ENCODE results near the gene SV2B. TPM values are rescaled to one million over a fixed set of nuclear protein-coding genes. Genes with fewer than 3 reads are reported as not detected.
A peak's percentile ranks its signal among the peaks of the same experiment; 100 is the strongest.

The SV2B gene
- polyA plus RNA-seq, 4 donors, result 0.25 to 2.0 TPM; not detected in 2

DNA sequence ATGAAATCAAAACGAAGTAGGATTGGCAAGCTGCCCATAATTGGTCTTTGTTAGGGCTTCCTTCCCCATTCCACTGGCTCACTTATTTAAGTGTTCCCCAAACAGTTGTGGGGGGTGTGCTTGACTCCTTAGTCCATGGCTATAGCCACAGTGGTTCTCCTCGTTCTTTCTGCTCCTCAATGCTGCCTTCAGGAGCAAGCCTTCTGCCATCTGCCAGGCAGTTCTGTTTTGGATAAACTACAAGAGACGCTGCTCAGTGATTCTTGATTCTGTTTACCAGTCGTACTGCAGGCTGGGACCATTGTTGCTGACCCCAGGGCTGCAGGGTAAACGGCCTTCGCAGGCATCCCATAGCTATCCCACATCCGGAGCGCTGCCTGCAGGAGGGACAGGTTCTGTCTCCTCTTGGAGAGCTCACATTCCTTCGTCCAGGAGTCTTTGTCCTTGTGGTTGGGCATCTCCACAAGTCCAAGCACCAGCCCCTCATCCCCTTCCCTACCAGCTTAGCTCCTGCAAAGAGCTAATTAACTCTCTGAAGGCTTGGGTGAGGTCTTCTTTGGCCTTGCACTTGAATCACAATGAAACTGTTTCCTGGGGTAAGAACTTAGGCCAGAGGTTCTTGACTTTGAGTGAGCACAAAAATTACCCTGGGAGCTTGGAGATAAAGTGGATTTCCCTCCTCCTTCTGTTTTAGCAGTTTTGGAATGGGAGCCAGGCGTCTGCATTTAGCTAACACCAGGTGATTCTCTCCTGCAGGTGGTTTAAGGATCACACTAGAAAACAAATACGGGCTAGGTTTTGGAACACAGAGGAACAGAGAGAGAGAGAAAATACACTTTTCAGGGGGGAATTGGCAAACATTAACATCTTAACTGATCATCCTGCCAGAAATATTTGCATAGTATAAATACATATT lies 114.9 kb downstream of the SV2B start:
- Histone ChIP-seq H3K36me3 (ENCODE audit: control insufficient read depth in 3 of 3, insufficient read depth in 2 of 3, low read depth in 1 of 3, low read length in 3 of 3) (no peaks in the 10 kb centered on the region), H3K4me1 (ENCODE audit: control insufficient read depth in 3 of 3, insufficient read depth in 2 of 3, low read depth in 1 of 3, low read length in 2 of 3) (no peaks in the 10 kb centered on the region), H3K27me3 (ENCODE audit: control insufficient read depth in 3 of 3, insufficient read depth in 3 of 3, low read length in 3 of 3) (no peaks in the 10 kb centered on the region), H3K27ac (ENCODE audit: low read depth in 1 of 3, low read length in 2 of 3) (no peak overlapping the region), H3K9me3 (ENCODE audit: control insufficient read depth in 2 of 2, insufficient read depth in 1 of 2, low read depth in 1 of 2, low read length in 1 of 2) (no peaks in the 10 kb centered on the region), H3K4me3 (ENCODE audit: low read depth in 1 of 3, low read length in 3 of 3) (no peak overlapping the region)
- FAIRE-seq (no peak), DNase-seq (no peak)
- WGBS, 3 donors, result 59 to 62% (median 59%) methylated on average over 11 of the region's 11 CpGs

DNA sequence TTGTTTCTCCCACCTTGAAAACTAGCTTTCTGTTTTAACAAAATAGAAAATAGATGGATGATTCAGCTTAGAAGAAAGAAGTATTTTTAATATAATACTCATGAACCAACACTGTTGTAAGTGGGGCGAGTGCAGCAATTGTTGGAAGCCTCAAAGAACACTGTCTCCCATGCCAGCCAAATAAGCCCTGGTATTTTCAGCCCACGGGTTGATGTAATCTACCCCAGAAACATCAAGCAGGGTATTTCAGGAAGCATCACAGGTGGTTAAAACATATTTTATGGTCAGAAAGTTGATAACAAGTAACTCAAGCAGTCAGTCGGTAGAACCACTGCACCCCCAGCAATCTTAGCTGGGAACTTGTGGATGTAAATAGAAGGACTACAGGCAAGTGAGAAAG lies 115.9 kb downstream of the SV2B start:
- no peak overlapping the region for H3K27ac ChIP-seq (ENCODE audit: low read depth in 1 of 3, low read length in 2 of 3)
- H3K4me1 ChIP-seq (ENCODE audit: control insufficient read depth in 3 of 3, insufficient read depth in 2 of 3, low read depth in 1 of 3, low read length in 2 of 3), result no peaks in the 10 kb centered on the region
- no peak for DNase-seq
- FAIRE-seq, result no peak
- no peaks in the 10 kb centered on the region for H3K36me3 ChIP-seq (ENCODE audit: control insufficient read depth in 3 of 3, insufficient read depth in 2 of 3, low read depth in 1 of 3, low read length in 3 of 3)
- H3K27me3 ChIP-seq (ENCODE audit: control insufficient read depth in 3 of 3, insufficient read depth in 3 of 3, low read length in 3 of 3), result no peaks in the 10 kb centered on the region
- WGBS, 3 donors, result 67 to 80% (median 69%) methylated on average over 3 of the region's 3 CpGs
- H3K9me3 ChIP-seq (ENCODE audit: control insufficient read depth in 2 of 2, insufficient read depth in 1 of 2, low read depth in 1 of 2, low read length in 1 of 2), result no peaks in the 10 kb centered on the region
- no peak overlapping the region for H3K4me3 ChIP-seq (ENCODE audit: low read depth in 1 of 3, low read length in 3 of 3)

DNA sequence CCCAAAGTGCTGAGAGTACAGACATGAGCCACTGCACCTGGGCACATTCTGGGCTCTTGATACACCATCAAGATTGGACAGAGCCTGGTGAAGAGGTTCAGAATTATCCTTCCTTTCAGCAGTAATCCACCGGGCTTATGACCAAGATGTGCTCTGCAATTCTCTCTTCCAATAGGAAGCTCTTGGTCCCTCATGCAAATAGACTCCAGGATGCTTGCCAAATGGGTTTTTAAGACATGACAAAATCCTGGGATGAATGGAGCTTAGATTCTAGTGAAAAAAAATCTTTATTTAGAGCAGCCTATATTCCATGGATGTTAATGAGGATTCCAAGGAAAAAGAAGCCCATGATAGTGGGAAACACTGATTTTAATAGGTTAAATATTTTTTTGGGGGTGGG lies 119.1 kb downstream of the SV2B start:
- FAIRE-seq, result no peak
- Histone ChIP-seq H3K27ac (ENCODE audit: low read depth in 1 of 3, low read length in 2 of 3) (no peak overlapping the region), H3K9me3 (ENCODE audit: control insufficient read depth in 2 of 2, insufficient read depth in 1 of 2, low read depth in 1 of 2, low read length in 1 of 2) (no peaks in the 10 kb centered on the region), H3K4me1 (ENCODE audit: control insufficient read depth in 3 of 3, insufficient read depth in 2 of 3, low read depth in 1 of 3, low read length in 2 of 3) (no peaks in the 10 kb centered on the region), H3K36me3 (ENCODE audit: control insufficient read depth in 3 of 3, insufficient read depth in 2 of 3, low read depth in 1 of 3, low read length in 3 of 3) (no peaks in the 10 kb centered on the region), H3K27me3 (ENCODE audit: control insufficient read depth in 3 of 3, insufficient read depth in 3 of 3, low read length in 3 of 3) (peaks cover 0 to 3% (median 0%) of the 10 kb centered on the region in 3 donors), H3K4me3 (ENCODE audit: low read depth in 1 of 3, low read length in 3 of 3) (no peak overlapping the region)
- DNase-seq, result no peak
- WGBS, 3 donors, result 46 to 79% (median 73%) methylated on average over 1 of the region's 1 CpG

DNA sequence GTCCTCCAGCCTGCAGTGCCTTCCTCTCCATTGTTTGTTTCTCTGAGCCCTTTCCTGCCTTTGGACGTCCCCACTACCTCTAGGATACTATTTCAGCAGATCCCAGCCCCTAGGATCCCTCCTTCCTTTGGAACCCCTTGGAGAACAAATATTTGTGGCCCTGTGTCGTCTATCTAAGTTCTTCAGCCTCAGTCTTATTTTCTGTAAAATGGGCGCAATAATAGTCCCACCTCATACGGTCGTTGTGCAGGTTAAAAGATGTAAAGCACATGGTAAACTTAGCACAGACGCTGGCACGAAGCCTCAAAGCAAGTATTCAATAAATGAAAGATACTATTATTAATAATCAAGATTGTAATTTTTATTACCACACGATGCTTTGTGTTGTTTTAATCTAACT lies 122.0 kb downstream of the SV2B start:
- no peak for DNase-seq
- no peaks in the 10 kb centered on the region for H3K9me3 ChIP-seq (ENCODE audit: control insufficient read depth in 2 of 2, insufficient read depth in 1 of 2, low read depth in 1 of 2, low read length in 1 of 2)
- WGBS, 3 donors, result 75 to 82% (median 79%) methylated on average over 8 of the region's 8 CpGs
- no peak overlapping the region for H3K27ac ChIP-seq (ENCODE audit: low read depth in 1 of 3, low read length in 2 of 3)
- no peaks in the 10 kb centered on the region for H3K4me1 ChIP-seq (ENCODE audit: control insufficient read depth in 3 of 3, insufficient read depth in 2 of 3, low read depth in 1 of 3, low read length in 2 of 3)
- no peak overlapping the region for H3K4me3 ChIP-seq (ENCODE audit: low read depth in 1 of 3, low read length in 3 of 3)
- H3K27me3 ChIP-seq (ENCODE audit: control insufficient read depth in 3 of 3, insufficient read depth in 3 of 3, low read length in 3 of 3), result peaks cover 0 to 3% (median 0%) of the 10 kb centered on the region in 3 donors
- no peaks in the 10 kb centered on the region for H3K36me3 ChIP-seq (ENCODE audit: control insufficient read depth in 3 of 3, insufficient read depth in 2 of 3, low read depth in 1 of 3, low read length in 3 of 3)
- FAIRE-seq, result no peak

DNA sequence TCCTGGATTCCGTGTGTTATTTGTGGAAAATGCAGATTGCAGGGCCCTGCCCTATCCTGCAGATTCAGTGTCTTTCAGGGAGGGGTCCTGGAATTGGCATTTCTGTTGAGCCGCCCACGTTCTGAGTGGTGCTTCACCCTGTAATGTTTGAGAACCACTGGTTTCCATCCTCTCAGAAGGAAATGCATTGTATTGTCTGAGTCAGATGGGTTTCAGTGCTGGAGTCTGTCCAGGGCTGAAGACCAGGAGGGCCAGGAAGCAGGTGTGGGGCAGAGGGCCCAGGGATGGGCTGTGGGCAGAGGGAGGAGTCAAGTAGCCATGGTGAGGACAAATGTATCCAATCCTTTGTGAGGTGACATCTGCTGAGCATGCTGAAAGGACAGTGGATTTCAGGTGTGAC lies 123.8 kb downstream of the SV2B start:
- H3K4me1 ChIP-seq (ENCODE audit: control insufficient read depth in 3 of 3, insufficient read depth in 2 of 3, low read depth in 1 of 3, low read length in 2 of 3), result no peaks in the 10 kb centered on the region
- H3K27ac ChIP-seq (ENCODE audit: low read depth in 1 of 3, low read length in 2 of 3), result no peak overlapping the region
- H3K9me3 ChIP-seq (ENCODE audit: control insufficient read depth in 2 of 2, insufficient read depth in 1 of 2, low read depth in 1 of 2, low read length in 1 of 2), result no peaks in the 10 kb centered on the region
- DNase-seq (no peak), FAIRE-seq (no peak)
- no peak overlapping the region for H3K4me3 ChIP-seq (ENCODE audit: low read depth in 1 of 3, low read length in 3 of 3)
- H3K27me3 ChIP-seq (ENCODE audit: control insufficient read depth in 3 of 3, insufficient read depth in 3 of 3, low read length in 3 of 3), result peaks cover 0 to 3% (median 0%) of the 10 kb centered on the region in 3 donors
- 58 to 68% (median 67%) methylated on average over 3 of the region's 3 CpGs for WGBS, 3 donors
- no peaks in the 10 kb centered on the region for H3K36me3 ChIP-seq (ENCODE audit: control insufficient read depth in 3 of 3, insufficient read depth in 2 of 3, low read depth in 1 of 3, low read length in 3 of 3)

DNA sequence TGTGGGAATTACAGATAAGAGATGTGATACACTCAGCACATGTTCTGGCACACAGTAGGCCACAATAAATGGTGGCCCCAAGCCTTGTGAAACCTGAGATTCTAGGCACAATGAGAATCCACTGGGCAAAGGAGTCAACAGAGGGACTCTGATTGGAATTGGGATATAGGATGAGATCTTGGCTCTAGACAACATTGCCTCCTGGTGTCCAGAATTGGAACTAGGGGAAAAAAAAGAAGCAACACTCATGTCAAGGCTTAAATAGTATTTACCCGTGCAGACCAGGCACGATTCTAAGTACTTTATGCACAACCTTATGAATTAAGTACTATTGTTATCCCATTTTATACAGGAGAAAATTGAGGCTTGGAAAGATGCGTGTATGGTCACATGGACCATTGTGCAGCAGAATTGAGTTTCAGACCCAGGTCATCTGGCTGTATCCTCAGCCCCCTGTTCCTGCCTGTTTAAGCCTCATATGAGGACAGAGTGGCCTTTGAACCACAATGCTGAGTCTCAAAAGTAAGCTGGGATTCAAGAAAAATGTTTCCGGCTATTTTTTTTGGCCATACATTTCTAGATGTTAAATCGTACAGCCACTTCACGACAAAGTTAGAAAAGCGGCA lies 124.8 kb downstream of the SV2B start:
- Histone ChIP-seq H3K4me1 (ENCODE audit: control insufficient read depth in 3 of 3, insufficient read depth in 2 of 3, low read depth in 1 of 3, low read length in 2 of 3) (no peaks in the 10 kb centered on the region), H3K4me3 (ENCODE audit: low read depth in 1 of 3, low read length in 3 of 3) (no peak overlapping the region), H3K27ac (ENCODE audit: low read depth in 1 of 3, low read length in 2 of 3) (no peak overlapping the region), H3K27me3 (ENCODE audit: control insufficient read depth in 3 of 3, insufficient read depth in 3 of 3, low read length in 3 of 3) (peaks cover 0 to 3% (median 0%) of the 10 kb centered on the region in 3 donors), H3K9me3 (ENCODE audit: control insufficient read depth in 2 of 2, insufficient read depth in 1 of 2, low read depth in 1 of 2, low read length in 1 of 2) (no peaks in the 10 kb centered on the region), H3K36me3 (ENCODE audit: control insufficient read depth in 3 of 3, insufficient read depth in 2 of 3, low read depth in 1 of 3, low read length in 3 of 3) (no peaks in the 10 kb centered on the region)
- WGBS, 3 donors, result 59 to 64% (median 60%) methylated on average over 7 of the region's 7 CpGs
- FAIRE-seq, result no peak
- peak; percentile 33 to 34 for DNase-seq

DNA sequence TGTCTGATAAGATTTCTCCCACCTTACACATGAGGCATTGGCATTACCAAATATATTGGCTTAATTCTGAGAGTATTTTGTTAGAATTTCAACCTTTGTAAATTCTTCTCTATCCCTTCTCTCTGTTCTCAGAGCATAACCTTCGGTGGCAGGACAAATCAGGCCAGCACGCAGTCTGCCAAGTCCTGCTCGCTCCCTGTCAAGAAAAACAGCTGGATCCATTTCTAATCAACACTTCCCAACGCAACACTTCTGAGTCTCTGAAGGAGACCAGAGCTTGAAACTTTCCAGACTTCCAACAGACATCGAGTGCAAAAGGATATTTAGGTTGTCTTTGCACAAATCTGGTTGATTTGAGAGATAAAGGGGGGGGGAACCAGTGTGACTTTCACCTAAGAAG lies 125.7 kb downstream of the SV2B start:
- H3K4me3 ChIP-seq (ENCODE audit: low read depth in 1 of 3, low read length in 3 of 3), result no peak overlapping the region
- 56 to 74% (median 73%) methylated on average over 5 of the region's 5 CpGs for WGBS, 3 donors
- no peaks in the 10 kb centered on the region for H3K4me1 ChIP-seq (ENCODE audit: control insufficient read depth in 3 of 3, insufficient read depth in 2 of 3, low read depth in 1 of 3, low read length in 2 of 3)
- no peaks in the 10 kb centered on the region for H3K36me3 ChIP-seq (ENCODE audit: control insufficient read depth in 3 of 3, insufficient read depth in 2 of 3, low read depth in 1 of 3, low read length in 3 of 3)
- no peak overlapping the region for H3K27ac ChIP-seq (ENCODE audit: low read depth in 1 of 3, low read length in 2 of 3)
- no peak for DNase-seq
- H3K27me3 ChIP-seq (ENCODE audit: control insufficient read depth in 3 of 3, insufficient read depth in 3 of 3, low read length in 3 of 3), result peaks cover 0 to 3% (median 0%) of the 10 kb centered on the region in 3 donors
- no peak for FAIRE-seq
- H3K9me3 ChIP-seq (ENCODE audit: control insufficient read depth in 2 of 2, insufficient read depth in 1 of 2, low read depth in 1 of 2, low read length in 1 of 2), result no peaks in the 10 kb centered on the region

DNA sequence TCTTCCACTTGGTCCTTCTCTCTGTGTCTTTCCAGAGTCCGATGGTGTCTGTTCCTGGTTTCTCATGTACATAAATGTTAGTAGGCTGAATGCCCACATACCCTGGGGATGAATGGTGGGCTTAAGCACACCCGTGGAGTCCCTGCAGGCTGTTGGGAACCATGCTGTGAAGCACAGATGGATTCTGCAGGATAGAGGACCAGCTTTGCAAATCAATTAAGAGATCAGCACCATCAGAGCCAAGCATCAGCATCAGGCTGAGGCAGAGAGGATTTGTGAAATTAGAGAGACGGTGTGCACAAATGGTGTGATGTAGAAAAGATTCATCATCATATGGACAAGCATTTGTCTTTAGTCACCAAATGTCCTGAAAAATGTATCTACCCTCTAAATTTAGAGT lies 127.1 kb downstream of the SV2B start:
- H3K27ac ChIP-seq (ENCODE audit: low read depth in 1 of 3, low read length in 2 of 3), result no peak overlapping the region
- FAIRE-seq (no peak), DNase-seq (no peak)
- H3K36me3 ChIP-seq (ENCODE audit: control insufficient read depth in 3 of 3, insufficient read depth in 2 of 3, low read depth in 1 of 3, low read length in 3 of 3), result no peaks in the 10 kb centered on the region
- H3K27me3 ChIP-seq (ENCODE audit: control insufficient read depth in 3 of 3, insufficient read depth in 3 of 3, low read length in 3 of 3), result no peaks in the 10 kb centered on the region
- no peaks in the 10 kb centered on the region for H3K4me1 ChIP-seq (ENCODE audit: control insufficient read depth in 3 of 3, insufficient read depth in 2 of 3, low read depth in 1 of 3, low read length in 2 of 3)
- no peak overlapping the region for H3K4me3 ChIP-seq (ENCODE audit: low read depth in 1 of 3, low read length in 3 of 3)
- H3K9me3 ChIP-seq (ENCODE audit: control insufficient read depth in 2 of 2, insufficient read depth in 1 of 2, low read depth in 1 of 2, low read length in 1 of 2), result no peaks in the 10 kb centered on the region
- 56 to 60% (median 59%) methylated on average over 3 of the region's 3 CpGs for WGBS, 3 donors

Data from small intestine (tissue), 7 donors.